ENCODE results near the gene ZNF543. TPM values are rescaled to one million over a fixed set of nuclear protein-coding genes. Genes with fewer than 3 reads are reported as not detected.

ZNF543 gene
- total RNA-seq, 1 experiment from 2014 or later, result 8.4 TPM

DNA sequence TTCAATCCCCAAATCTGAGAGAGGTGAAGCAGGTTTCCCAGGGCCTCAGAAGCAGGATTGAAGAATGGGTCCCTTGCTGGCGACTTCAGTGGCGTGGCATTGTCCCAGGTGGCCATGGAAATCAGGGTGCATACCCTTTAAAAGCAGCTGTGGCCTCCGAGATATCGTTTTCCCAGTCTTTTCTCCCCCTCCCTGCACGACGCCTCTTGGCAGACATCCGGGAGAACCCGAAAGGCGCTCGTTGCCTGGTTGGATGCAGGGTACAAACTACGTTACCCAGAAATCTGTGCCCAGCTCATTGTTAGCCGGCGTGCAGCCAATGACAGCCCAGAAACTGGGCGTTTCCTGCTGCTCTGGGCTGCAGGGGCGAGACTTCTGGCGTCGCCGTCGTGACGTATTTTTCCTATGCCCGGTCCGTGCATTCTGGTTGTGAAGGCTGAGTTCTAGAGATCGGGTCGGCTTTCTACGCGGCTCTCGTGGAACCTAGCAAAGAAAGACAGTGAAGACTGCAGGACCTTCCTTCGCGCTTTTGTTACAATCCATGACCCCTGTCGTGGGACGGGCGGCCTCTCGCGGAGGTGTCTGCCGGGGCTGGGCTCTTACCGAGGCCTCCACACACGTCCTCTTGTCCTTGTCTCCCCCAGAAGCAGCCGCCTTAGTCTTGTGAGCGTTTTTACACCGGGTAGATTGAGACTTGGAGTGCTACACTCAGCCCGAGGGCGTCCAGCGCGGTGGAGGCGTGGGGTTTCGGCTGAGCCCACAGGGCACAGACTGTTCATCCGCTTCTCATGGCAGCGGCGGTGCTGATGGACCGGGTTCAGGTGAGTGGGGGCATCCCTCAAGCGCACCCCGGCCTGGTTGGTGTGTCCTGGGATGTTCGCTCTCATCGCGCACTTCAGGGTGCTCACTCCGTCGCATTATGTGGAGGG lies 30.9 kb downstream of the ZNF543 start, which contains the start of gene ZNF304:
Gene ZNF304, plus strand, starts transcription at position 395 of the 929 bp plus-strand sequence. Its CDS starts 394 bp downstream, at position 789.
- Mint-ChIP-seq H3K9me3 (no peaks in the 10 kb centered on the region), H3K4me3 (peak within 1 kb of the TSS; percentile 87), H3K27me3 (ENCODE audit: low read depth) (peaks cover 13% of the 10 kb centered on the region), H3K36me3 (peaks cover 19% of the 10 kb centered on the region), H3K4me1 (peaks cover 20% of the 10 kb centered on the region), H3K27ac (peak within 1 kb of the TSS; percentile 93)
- ChIA-PET POLR2A (interaction anchor here (0.7 to 1.1 kb wide), 2 partner anchors 29 to 38 kb away, joined by 3 to 6 read pairs; partner anchors contain the start of gene ZNF548), CTCF (interaction anchor here (0.6 to 1.1 kb wide), 5 partner anchors 9 to 49 kb away, joined by 3 to 9 read pairs (median 5); partner anchors contain the start of genes ZNF543 and ZNF548)
- TF ChIP-seq, protein P1, sequence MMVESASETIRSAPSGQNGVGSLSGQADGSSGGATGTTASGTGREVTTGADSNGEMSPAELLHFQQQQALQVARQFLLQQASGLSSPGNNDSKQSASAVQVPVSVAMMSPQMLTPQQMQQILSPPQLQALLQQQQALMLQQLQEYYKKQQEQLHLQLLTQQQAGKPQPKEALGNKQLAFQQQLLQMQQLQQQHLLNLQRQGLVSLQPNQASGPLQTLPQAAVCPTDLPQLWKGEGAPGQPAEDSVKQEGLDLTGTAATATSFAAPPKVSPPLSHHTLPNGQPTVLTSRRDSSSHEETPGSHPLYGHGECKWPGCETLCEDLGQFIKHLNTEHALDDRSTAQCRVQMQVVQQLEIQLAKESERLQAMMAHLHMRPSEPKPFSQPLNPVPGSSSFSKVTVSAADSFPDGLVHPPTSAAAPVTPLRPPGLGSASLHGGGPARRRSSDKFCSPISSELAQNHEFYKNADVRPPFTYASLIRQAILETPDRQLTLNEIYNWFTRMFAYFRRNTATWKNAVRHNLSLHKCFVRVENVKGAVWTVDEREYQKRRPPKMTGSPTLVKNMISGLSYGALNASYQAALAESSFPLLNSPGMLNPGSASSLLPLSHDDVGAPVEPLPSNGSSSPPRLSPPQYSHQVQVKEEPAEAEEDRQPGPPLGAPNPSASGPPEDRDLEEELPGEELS (CRISPR knock-in tag; IDR thresholded peaks at IDR 0.05), result 0 out of 2 replicates have a peak, but pooled peaks have one; percentile 21
- TF ChIP-seq ZNF416 (CRISPR knock-in tag; IDR thresholded peaks at IDR 0.05), result no peak
- TF ChIP-seq FOXK1 (CRISPR knock-in tag; IDR thresholded peaks at IDR 0.05), result peak; percentile 67
- TF ChIP-seq ZNF532 (CRISPR knock-in tag; IDR thresholded peaks at IDR 0.05; ENCODE audit: borderline replicate concordance), result no peak
- no peak for TF ChIP-seq FOXJ3 (CRISPR knock-in tag; IDR thresholded peaks at IDR 0.05; ENCODE audit: borderline replicate concordance)
- peak; percentile 58; the same call in 1 of the 2 replicates for TF ChIP-seq MAX (CRISPR knock-in tag; IDR thresholded peaks at IDR 0.05)
- peak; percentile 50; the same call in 1 of the 2 replicates for TF ChIP-seq GABPB1 (CRISPR knock-in tag; IDR thresholded peaks at IDR 0.05)
- no peak for TF ChIP-seq ZNF425 (CRISPR knock-in tag; conservative IDR thresholded peaks at IDR 0.05)
- TF ChIP-seq, protein P2, sequence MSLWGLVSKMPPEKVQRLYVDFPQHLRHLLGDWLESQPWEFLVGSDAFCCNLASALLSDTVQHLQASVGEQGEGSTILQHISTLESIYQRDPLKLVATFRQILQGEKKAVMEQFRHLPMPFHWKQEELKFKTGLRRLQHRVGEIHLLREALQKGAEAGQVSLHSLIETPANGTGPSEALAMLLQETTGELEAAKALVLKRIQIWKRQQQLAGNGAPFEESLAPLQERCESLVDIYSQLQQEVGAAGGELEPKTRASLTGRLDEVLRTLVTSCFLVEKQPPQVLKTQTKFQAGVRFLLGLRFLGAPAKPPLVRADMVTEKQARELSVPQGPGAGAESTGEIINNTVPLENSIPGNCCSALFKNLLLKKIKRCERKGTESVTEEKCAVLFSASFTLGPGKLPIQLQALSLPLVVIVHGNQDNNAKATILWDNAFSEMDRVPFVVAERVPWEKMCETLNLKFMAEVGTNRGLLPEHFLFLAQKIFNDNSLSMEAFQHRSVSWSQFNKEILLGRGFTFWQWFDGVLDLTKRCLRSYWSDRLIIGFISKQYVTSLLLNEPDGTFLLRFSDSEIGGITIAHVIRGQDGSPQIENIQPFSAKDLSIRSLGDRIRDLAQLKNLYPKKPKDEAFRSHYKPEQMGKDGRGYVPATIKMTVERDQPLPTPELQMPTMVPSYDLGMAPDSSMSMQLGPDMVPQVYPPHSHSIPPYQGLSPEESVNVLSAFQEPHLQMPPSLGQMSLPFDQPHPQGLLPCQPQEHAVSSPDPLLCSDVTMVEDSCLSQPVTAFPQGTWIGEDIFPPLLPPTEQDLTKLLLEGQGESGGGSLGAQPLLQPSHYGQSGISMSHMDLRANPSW (CRISPR knock-in tag; conservative IDR thresholded peaks at IDR 0.05; ENCODE audit: low read depth), result no peak
- TF ChIP-seq ATF1 (CRISPR knock-in tag; IDR thresholded peaks at IDR 0.05), result peak; percentile 70; the same call in 1 of the 2 replicates
- TF ChIP-seq ATF3 (CRISPR knock-in tag; conservative IDR thresholded peaks at IDR 0.05), result no peak
- TF ChIP-seq NFYB (CRISPR knock-in tag; conservative IDR thresholded peaks at IDR 0.05; ENCODE audit: low read depth), result peak; percentile 70
- TF ChIP-seq SP1 (CRISPR knock-in tag; conservative IDR thresholded peaks at IDR 0.05), result peak; percentile 88
- no peak for TF ChIP-seq USF1 (CRISPR knock-in tag; IDR thresholded peaks at IDR 0.05)
- TF ChIP-seq ZNF512 (CRISPR knock-in tag; IDR thresholded peaks at IDR 0.05; ENCODE audit: borderline replicate concordance), result no peak
- TF ChIP-seq FOXP1 (CRISPR knock-in tag; IDR thresholded peaks at IDR 0.05; ENCODE audit: borderline replicate concordance), result peak; percentile 10; the same call in 1 of the 2 replicates
- peak; percentile 97 for TF ChIP-seq CREM (CRISPR knock-in tag; IDR thresholded peaks at IDR 0.05)
- TF ChIP-seq MYBL2 (CRISPR knock-in tag; IDR thresholded peaks at IDR 0.05), result 0 out of 2 replicates have a peak, but pooled peaks have one; percentile 45
- no peak for TF ChIP-seq EMX1 (CRISPR knock-in tag; IDR thresholded peaks at IDR 0.05)
- ATAC-seq (peak; percentile 100), DNase-seq (ENCODE audit: low spot score) (peak; percentile 93)

All from WTC11 (cell line).